ENCODE results near the gene SEMA6B.
"Not testable (repeated sequence)": the region's sequence is repeated elsewhere in the genome, so short reads cannot be mapped to it uniquely, and the experiment has no call there.

Gene SEMA6B

DNA sequence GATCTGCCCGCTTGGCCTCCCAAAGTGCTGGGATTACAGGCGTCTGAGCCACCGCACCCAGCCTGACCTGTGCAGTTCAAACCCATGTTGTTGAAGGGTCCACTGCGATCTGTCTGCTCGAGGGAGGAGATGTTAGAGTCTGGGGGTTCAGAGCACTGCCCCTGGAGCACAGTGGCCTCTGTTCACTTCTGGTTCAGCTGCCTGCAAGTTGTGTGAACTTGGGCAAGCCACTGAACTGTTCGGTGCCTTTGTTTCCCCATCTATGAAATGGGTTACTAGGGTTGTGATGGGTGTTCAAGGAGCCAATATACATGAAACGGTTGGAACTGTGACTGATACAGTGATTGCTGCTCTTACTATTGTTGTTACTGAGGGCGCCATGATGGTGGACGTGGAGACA is 26.1 kb downstream of the SEMA6B start:
- DNase-seq = no peak

DNA sequence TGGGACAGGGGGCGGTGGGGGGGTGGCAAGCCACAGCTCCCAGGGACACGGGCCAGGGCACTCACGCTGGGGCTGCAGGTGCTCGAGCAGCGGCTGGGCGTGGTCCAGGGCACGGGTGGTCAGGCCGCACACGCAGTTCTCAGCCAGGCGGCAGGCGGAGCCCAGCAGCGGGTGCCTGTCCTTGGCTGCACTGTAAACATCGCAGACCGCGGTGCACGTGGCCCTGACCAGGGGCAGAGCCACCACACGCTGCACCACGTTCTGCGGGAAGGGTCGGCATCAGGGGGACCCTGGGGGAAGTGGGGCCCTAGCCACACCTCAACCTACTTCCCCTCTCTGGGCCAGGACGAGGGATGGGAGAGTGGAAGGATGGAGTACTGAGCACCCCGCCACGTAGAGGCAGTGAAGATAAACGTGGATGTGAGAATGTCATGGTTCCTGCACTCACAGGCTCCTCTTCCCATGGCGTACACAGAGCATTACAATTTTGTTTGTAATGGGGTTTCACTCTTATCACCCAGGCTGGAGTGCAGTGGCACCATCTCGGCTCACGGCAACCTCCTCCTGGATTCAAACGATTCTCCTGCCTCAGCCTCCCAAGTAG is 27.8 kb downstream of the SEMA6B start:
- no peak for DNase-seq

DNA sequence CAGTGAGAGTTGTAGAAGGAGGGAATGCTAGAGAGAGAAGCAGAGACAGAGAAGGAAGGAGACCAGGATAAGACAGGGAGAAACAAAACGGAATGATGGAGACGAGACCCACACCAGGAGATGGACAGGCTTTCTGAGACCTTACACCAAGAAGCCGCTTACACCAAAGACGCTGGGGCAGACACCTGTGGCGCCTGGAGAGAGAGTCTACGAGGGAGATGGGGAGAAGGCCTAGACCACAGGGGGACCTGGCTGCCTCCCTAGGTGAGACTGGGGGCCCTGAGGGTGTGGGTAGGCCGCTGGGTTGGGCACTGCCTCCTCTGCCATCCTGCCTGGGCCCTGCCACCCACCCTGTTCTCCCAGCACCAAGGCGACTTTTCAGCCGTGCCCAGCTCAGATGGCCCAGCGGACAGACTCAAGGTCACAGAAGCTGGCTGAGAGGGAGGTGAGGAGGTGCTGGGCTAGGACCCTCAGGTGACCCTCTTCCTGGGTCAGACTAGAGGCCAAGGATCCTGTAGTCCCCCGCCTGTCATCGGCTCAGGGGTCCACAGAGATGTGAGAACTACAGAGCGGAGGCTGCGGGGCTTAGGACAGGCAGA is 29.5 kb downstream of the SEMA6B start:
- DNase-seq = no peak

DNA sequence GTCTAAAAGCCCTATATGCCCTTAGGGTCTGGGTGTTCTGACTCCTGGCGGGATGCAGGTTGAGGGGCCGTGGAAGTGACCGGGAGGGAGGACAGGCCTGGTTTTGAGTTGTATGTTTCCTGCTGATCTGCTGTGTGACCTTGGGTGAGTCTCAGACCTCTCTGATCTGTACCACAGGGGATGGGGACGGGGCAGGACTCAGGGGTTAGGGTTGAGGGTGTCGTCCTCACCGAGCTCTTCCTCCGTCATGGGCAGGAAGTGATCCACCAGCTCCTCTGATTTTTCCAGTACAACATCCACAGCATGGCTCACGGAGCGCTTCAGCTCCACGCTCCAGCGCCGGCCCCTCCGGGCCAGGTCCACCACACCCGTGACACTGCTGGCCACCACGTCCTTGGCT is 30.6 kb downstream of the SEMA6B start:
- DNase-seq = no peak

DNA sequence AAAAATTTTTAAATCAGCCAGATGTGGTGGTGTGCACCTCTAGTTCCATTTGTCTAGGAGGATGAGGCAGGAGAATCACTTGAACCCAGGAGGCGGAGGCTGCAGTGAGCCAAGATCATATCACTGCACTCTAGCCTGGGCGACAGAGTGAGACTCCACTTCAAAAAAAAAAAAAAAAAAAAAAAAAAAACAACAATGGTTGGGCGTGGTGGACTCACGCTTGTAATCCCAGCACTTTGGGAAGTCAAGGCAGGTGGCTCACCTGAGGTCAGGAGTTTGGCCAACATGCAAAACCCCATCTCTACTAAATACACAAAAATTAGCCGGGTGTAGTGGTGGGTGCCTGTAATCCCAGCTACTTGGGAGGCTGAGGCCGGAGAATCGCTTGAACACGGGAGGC is 32.1 kb downstream of the SEMA6B start:
- DNase-seq = not testable (repeated sequence)

DNA sequence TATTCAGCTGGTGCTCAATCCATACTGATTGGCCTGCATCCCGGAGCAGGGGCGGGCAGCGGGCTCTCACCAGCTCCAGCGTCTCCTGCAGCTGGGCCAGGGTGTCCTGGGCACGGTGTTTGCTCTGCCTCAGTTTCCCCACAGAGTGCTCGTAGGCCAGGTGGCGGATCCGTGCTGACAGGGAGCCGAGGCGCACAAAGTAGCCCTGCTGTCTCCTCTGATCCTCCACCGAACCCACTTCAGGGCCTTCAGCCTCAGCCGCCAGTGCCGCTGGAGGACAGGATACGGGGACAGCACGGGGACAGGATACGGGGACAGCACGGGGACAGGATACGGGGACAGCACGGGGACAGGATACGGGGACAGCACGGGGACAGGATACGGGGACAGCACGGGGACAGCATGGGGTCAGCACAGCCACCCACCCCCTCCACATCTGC is 33.9 kb downstream of the SEMA6B start:
- no peak for DNase-seq

DNA sequence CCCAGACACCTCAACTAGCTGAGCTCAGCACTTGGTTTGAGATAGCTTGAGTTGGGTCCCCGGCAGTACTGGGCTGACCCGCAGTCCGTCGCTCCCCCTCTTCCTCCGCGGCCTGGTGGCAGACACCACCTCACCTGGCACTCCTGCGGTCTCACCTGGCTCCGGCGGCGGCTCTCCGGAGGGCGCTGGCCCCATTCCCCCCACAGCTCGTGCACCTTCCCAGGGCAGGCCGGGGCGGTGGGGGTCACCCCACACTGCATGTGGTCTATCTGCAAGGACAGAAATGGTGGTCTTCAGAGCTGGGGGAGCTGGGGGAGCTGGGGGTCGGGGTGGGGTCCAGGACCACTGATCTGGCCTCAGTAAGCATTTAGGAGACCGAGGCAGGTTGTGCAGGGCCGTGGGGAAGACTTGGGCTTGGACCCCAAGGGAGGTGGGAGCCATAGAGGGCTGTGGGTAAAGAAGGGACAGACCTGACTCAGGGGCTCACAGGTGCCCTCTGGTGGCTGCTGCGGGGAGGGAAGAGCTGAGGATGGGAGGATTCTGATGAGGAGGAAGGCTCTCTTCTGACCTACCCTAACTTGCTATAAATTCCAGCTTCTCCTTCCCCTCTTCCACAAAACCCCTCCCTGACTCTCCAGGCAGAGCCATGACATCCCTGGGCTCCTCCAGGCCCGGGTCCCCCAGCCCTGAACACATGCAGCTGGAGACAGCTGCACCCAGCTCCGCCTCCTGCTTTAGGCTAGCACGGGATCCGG is 34.5 kb downstream of the SEMA6B start:
- DNase-seq = peak in 11 of 56 donors; percentile 1 to 49 (median 8)

DNA sequence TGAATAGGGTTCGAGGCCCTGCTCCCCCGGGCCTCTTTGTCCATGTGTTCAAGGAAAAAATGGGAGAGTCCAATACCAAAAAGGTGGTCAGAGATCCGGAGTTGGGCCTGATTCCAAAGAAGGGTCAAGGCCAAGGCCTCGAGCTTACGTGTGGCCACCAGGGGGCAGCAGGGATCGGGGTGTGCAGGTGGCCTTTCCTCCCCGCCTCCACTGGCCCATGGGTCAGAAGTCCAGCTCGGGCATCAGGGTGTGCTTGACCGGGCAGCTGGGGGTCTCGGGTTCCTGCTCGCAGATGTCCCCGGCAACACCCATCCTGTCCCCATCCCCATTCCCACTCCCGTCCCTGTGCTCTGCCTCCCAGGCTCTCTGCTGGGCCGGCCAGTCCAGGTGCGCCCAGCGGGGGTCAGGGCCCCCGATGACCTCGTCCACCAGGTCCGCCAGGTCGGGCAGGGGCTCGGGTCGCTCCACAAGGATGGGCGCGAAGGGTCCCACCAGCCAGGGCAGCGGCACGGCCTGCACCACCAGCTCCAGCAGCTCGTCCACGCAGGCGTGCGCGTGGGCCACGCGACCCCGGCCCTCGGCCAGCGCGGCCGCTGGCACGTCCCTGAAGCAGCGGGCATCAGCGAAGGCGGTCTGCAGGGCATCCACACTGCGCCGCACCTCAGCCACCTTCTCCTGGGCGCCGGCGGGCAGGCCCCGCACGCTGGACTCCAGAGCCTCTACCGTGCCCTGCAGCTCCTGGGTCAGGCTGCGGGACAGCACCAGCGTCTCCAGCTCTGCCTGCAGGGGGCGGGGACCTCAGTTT is 36.0 kb downstream of the SEMA6B start:
- peak in 8 of 56 donors; percentile 2 to 54 (median 14) for DNase-seq

DNA sequence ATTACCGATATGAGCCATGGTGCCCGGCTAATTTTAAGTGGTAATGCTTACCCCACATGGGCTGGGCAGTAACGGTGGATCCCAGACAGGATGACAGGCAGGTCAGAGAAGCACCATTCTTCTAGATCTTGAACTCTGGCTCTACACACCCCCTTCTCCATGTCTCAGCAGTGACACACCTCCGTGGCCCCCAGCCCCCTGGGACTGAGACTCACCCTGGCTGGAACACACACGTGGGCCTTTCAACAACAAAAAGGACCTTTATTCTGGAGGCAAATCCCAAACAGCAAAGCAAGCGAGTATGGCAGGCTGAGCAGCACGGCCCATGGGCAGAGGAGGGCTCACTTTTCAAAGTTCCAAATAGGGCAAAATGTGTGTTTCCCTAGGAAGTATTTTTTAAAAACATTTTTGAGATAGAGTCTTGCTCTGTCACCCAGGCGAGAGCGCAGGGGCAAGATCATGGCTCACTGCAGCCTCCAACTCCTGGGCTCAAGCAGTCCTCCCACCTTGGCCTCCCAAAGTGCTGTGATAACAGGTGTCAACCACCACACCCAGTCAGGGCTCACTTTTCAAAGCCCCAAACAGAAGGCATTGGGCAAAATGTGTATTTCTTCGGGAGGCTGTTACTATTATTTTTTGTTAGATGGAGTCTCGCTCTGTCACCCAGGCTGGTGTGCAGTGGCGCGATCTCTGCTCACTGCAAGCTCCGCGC is 37.0 kb downstream of the SEMA6B start:
- no peak for DNase-seq

DNA sequence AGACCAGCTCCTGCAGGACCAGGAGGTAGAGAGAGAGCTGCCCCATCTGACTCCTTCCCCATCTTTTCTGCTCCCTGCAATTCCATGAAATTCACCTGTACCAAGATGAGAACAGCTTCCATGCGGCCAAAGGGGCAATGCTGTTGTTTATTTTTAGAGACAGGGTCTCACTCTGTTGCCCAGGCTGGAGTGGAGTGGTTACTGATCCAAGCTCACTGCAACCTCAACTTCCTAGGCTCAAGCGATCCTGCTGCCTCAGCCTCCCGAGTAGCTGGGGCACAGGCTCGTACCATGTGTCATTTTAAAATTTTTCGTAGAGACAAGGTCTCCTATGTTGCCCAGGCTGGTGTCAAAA is 37.6 kb downstream of the SEMA6B start:
- DNase-seq = no peak

DNA sequence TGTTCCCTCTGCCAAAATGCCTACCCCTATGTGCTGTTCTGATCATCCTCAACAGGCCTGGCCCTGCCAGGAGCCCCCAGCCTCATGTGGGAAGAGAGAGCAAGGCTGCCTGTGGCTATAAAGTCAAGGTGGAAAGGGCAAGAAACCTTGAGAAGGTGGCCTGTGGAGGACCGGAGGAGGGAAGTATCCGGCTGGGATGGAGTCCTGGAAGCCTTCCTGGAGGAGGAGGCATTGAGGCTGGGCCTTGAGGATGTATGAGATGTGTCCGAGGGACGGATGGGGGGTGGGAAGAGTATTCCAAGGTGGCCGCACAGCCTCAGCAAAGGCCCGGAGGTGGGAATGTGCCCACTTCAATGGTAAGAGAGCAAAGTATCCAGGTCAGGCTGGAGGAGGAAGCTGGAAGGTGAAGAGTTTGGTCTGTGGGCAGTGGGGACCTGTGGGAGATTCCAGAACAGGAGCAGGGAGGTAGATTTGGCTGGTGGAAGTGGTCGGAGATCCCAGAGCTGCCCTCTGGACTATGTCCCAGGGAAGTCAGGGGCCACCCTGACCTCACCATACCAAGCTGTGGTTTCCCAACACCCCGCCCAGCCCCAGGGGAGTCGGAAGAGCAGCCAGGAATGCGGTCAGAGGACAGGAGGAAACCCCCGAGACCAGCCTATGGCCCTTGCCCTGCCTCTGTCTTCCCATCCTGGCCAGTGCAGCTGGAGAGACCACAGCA is 38.2 kb downstream of the SEMA6B start:
- no peak for DNase-seq

DNA sequence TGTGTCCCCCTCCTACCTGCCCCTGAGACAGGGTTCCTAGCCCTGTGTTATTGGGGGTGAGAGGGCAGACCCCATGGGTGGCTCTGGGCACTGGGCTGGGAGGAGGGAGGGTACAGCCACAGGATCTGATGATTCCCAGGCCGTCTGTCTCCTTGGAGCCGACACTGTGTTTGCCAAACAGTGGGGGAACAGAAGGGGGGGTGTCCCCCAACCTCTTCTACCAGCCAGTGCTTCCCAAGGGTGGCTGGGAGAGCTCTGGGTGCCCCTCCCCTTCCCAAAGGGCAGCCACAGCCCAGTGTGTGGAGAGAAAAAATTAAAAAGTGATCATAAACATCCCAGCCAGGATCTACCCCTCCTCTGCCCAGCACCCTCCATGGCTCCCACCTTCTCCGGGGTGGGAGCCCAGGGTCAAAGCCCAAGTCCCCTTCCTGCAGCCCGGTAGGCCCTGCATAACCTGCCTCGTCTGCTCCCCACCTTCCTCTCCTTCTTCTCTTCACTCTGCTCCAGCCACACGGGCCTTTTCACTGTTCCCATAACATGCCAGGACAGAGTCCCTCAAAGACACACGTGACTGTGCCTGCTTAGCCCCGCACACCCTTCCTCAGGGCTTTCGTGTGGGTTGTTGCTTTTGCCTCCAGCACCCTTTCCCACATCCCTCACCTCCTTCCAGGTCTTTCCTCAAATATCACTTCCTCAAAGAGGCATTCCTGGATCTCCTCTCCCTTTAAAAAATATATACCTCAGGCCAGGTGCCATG is 39.8 kb downstream of the SEMA6B start:
- peak in 10 of 56 donors; percentile 7 to 55 (median 21) for DNase-seq

DNA sequence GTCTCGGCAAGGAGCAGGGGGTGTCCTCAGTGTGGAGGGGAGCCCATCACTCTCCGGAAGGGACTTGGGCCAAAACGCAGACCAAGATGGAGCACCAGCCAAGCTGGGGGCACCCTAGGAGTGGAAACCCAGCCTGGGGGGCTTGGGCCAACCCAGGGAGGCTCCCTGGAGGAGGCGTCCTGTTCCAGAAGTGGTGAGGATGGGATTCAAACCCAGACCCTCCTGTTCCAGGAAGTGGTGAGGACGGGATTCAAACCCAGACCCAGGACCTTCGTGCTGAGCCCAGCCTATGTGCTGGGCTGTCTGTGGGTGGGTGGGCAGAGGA is 40.4 kb downstream of the SEMA6B start:
- DNase-seq = no peak

DNA sequence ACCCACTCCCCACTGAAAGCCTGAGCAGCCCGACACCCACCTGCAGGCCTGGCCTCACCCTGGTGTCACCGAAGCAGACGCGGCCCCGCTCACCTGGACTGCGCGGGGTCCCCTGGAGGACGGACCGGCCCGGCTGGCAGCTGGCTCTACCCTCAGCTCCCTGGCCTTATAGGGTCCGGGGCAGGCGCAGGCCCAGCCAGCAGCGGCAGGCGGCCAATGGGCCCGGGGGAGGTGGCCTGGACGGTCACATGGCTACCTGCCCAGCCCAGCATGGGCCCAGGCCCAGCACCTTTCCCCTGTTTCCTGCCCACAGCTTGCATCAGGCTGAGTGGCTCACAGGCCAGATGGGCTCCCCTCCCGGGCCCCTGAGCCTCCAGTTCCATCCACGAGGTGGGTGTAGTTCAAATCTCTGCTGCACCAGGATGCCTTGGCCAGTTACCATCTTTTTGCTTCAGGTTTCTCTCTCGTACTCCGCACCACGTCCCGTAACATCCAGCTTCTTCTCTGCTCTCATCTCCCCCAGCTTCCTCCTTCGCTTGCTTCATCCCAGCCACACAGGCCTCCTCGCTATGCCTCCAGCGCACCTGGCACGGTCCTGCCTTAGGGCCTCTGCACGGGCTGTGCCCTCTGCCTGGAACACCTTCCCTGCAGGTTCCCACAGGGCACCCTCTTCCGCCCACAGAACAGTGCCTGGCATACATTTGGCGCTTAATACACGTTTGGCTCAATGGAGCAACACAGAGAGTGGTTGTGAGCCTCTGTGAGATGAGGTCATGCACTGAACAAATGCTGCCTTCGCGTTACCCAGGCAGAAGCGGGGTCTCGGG is 40.9 kb downstream of the SEMA6B start, which contains the start of gene PLIN4:
Gene PLIN4, minus strand, starts transcription at position 142 of the 827 bp plus-strand sequence. CDS start 214 bp downstream, outside the sequence.
- DNase-seq = peak in 45 of 56 donors; percentile 4 to 77 (median 33)

DNA sequence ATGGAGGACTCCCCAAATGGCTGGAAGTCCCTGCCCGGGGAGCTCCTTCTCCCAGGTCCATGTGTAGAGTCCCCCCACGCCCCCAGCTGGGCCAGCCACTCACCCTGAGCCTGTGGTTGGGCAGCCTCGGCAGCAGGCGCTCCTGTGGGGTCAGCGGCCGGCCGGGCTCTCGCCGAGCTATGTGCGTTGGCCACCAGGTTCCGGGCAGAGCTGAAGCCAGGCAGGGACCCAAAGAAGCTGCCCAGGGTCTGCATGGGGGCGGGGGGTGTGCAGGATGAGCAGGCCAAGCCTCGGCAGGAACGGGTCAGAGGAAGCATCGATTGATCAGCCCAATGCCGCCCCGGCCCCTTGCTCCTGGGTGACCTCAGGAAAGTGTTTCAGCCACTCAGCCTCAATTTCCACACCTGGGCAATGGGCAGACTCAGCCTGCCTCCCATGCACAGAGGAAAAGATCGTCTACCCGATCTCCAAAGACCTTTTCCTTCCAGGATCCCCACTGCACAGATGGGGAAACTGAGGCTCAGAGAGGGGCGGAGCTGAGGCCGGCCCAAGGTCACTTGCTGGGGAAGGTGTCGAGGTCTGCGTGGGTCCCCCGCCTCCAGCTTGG is 41.9 kb downstream of the SEMA6B start:
- no peak for DNase-seq

DNA sequence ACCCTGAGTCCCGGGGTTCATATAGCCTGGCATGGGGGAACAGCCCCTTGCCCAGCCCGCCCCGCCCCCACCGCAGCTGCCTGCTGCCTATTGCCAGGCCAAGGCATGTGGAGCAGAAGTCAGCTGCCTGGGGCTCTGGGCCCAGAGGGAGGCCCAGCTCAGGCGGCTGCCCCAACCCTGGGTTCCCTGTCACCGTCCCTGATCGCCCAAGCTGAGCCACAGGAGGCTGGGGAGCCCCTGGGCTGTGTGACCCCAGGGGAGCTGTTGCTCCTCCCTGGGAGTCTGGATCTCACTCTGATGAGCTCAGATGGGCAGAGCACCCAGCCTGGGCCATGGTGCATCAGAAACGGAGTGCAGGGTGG is 42.6 kb downstream of the SEMA6B start:
- DNase-seq = peak in 6 of 56 donors; percentile 3 to 49 (median 12)

DNA sequence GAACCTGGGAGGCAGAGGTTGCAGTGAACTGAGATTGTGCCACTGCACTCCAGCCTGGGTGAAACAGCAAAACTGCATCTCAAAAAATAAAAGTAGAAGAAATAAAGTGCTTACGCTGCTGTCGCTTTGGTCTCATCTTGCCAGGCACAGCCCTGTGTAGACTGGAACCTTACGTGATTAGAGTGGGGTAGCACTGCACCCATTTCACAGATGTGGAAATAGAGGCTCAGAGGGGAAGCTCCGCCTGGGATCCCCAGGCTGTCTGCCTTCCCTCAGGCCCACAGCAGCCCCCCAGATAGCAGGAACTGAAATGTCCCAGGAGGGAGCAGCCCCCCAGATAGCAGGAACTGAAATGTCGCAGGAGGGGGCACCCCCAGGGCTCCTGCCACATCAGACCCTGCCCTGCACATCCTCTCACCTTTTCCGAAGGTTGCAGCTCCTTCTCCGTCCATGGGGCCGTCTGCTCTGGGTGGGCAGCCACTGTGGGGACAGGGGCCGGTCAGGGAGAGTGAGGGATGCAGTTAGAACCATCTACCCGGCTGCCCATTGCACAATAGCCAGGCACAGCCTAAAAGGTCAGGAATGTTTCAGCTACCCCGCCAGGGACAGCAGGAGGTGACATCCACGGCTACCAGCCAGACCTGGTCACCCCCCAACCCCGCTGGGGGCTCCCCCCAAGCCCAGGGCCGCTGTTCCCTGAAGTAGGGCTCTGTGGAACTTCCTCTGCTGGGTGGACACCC is 43.1 kb downstream of the SEMA6B start:
- DNase-seq = no peak

DNA sequence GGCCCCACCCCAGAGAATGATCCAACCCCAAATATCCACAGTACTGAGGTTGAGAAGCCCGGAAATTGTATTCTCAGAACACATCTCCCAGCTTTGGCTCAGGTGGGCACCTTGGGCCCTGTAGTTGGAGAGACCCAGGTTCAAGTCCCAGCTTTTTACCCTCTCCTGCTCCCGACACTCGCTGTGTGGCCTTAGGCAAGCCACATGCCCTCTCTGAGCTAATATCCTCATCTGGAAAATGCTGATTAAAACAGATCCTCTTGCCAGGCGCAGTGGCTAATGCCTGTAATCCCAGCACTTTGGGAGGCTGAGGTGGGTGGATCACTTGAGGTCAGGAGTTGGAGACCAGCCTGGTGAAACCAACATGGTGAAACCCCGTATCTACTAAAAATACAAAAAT is 43.8 kb downstream of the SEMA6B start:
- DNase-seq = no peak

Data from nucleus accumbens (tissue), 56 donors.